Neural progenitor cell (in vitro differentiated cells): ENCODE results near the gene PDE8B. TPM values are rescaled to one million over a fixed set of nuclear protein-coding genes. Genes with fewer than 3 reads are reported as not detected.

Source experiments
- DNase-seq: peaks from one replicate; pipeline ENCODE4 v3.0.0-alpha.2; 2016; ENCODE audit warnings: low spot score
- H2AFZ ChIP-seq: fragments of 200-600 bp; sonication (generic); replicated peaks from 2 replicates; pipeline ENCODE4 v1.6.1; 2016; ENCODE audit warnings: antibody characterized with exemption
- H3F3A ChIP-seq: fragments of 200-600 bp; sonication (generic); 2 replicates; pipeline ENCODE4 v1.6.1; 2016; ENCODE audit warnings: antibody characterized with exemption, low read depth
- H3K27ac ChIP-seq: fragments of 200-600 bp; sonication (generic); 2 replicates; pipeline ENCODE4 v1.5.1; 2016; ENCODE audit warnings: mild to moderate bottlenecking
- H3K27me3 ChIP-seq: fragments of 200-600 bp; sonication (generic); 2 replicates; pipeline ENCODE4 v1.6.1; 2016; ENCODE audit warnings: mild to moderate bottlenecking, moderate library complexity
- H3K36me3 ChIP-seq: fragments of 200-600 bp; sonication (generic); 2 replicates; pipeline ENCODE4 v1.5.1; 2016
- H3K4me1 ChIP-seq: fragments of 200-600 bp; sonication (generic); 2 replicates; pipeline ENCODE4 v1.6.1; 2016; ENCODE audit warnings: mixed run types
- H3K4me2 ChIP-seq: fragments of 200-600 bp; sonication (generic); 2 replicates; pipeline ENCODE4 v1.6.1; 2016
- H3K4me3 ChIP-seq: fragments of 200-600 bp; sonication (generic); 2 replicates; pipeline ENCODE4 v1.5.1; 2016
- H3K79me2 ChIP-seq: fragments of 200-600 bp; sonication (generic); 2 replicates; pipeline ENCODE4 v1.6.1; 2016; ENCODE audit warnings: low read depth
- H3K9ac ChIP-seq: fragments of 200-600 bp; sonication (generic); 2 replicates; pipeline ENCODE4 v1.6.1; 2016
- H3K9me3 ChIP-seq: fragments of 200-600 bp; sonication (generic); 2 replicates; pipeline ENCODE4 v1.5.1; 2016; ENCODE audit warnings: low read depth
- H4K20me1 ChIP-seq: fragments of 200-600 bp; sonication (generic); 2 replicates; pipeline ENCODE4 v1.6.1; 2016; ENCODE audit warnings: low read depth
- H3K27ac Mint-ChIP-seq: 3 replicates; pipeline ENCODE4 v1.8.0; 2021; ENCODE audit warnings: mixed read lengths
- H3K27me3 Mint-ChIP-seq: 2 replicates; pipeline ENCODE4 v1.8.0; 2022; ENCODE audit warnings: low read depth, mild to moderate bottlenecking, inconsistent platforms, moderate library complexity, mixed read lengths; ENCODE audit not compliant: insufficient read depth
- H3K36me3 Mint-ChIP-seq: 3 replicates; pipeline ENCODE4 v1.8.0; 2021; ENCODE audit warnings: mixed read lengths
- H3K4me1 Mint-ChIP-seq: 3 replicates; pipeline ENCODE4 v1.8.0; 2021; ENCODE audit warnings: mixed read lengths
- H3K4me3 Mint-ChIP-seq: 3 replicates; pipeline ENCODE4 v1.8.0; 2021; ENCODE audit warnings: mild to moderate bottlenecking, moderate library complexity, mixed read lengths
- H3K9me3 Mint-ChIP-seq: 3 replicates; pipeline ENCODE4 v1.8.0; 2020; ENCODE audit warnings: mixed read lengths
- CTCF ChIP-seq: fragments of 200-600 bp; sonication (generic); IDR thresholded peaks from 2 replicates; pipeline ENCODE4 v1.5.1; 2017; ENCODE audit warnings: antibody characterized with exemption, mild to moderate bottlenecking
- EZH2 ChIP-seq: fragments of 200-600 bp; sonication (generic); IDR thresholded peaks from 2 replicates; pipeline ENCODE4 v1.6.1; 2017; ENCODE audit warnings: antibody characterized with exemption, mild to moderate bottlenecking, moderate library complexity
- EZH2phosphoT487 ChIP-seq: fragments of 200-600 bp; sonication (generic); IDR thresholded peaks from 2 replicates; pipeline ENCODE4 v1.6.1; 2017; ENCODE audit warnings: antibody characterized with exemption
- total RNA-seq: library from RNA; depleted of rRNA; stranded (reverse); fragments of >200 nt; gene quantifications from 2 replicates; pipeline ENCODE4 v1.2.3, GENCODE V29; 2015; ENCODE audit warnings: low replicate concordance

The PDE8B gene
- total RNA-seq, 1 donor from 2014 or later = 4.3 TPM

GRCh38 chr5:77426670-77427069 lies 216.2 kb downstream of the PDE8B start:
- Histone ChIP-seq H3K27me3 (no peaks in the 10 kb centered on the region), H3K4me3 (no peak overlapping the region), H3K4me2 (no peak overlapping the region), H3K27ac (no peak overlapping the region), H3F3A (no peaks in the 10 kb centered on the region), H2AFZ (no peak overlapping the region), H3K79me2 (no peaks in the 10 kb centered on the region), H3K9me3 (no peaks in the 10 kb centered on the region), H3K9ac (no peak overlapping the region), H3K36me3 (no peaks in the 10 kb centered on the region), H4K20me1 (no peaks in the 10 kb centered on the region), H3K4me1 (no peaks in the 10 kb centered on the region)
- Mint-ChIP-seq H3K36me3 (peaks cover 11% of the 10 kb centered on the region), H3K4me1 (no peaks in the 10 kb centered on the region), H3K9me3 (no peaks in the 10 kb centered on the region), H3K27me3 (no peaks in the 10 kb centered on the region), H3K4me3 (no peak overlapping the region), H3K27ac (no peak overlapping the region)
- DNase-seq = no peak
- TF ChIP-seq CTCF (no peak), EZH2 (no peak), EZH2phosphoT487 (no peak)

- Mint-ChIP-seq H3K4me1 (no peaks in the 10 kb centered on the region), H3K4me3 (no peak overlapping the region), H3K36me3 (peaks cover 11% of the 10 kb centered on the region), H3K27me3 (no peaks in the 10 kb centered on the region), H3K27ac (no peak overlapping the region), H3K9me3 (no peaks in the 10 kb centered on the region)
- Histone ChIP-seq H3K9ac (no peak overlapping the region), H3K36me3 (no peaks in the 10 kb centered on the region), H3K27me3 (no peaks in the 10 kb centered on the region), H3F3A (no peaks in the 10 kb centered on the region), H4K20me1 (no peaks in the 10 kb centered on the region), H3K27ac (no peak overlapping the region), H3K9me3 (no peaks in the 10 kb centered on the region), H3K4me2 (no peak overlapping the region), H3K4me1 (no peaks in the 10 kb centered on the region), H3K4me3 (no peak overlapping the region), H3K79me2 (no peaks in the 10 kb centered on the region), H2AFZ (no peak overlapping the region)
- no peak for DNase-seq
- TF ChIP-seq EZH2phosphoT487 = no peak
Observed at GRCh38 chr5:77427998-77428397, 217.5 kb downstream of the PDE8B start.

- Histone ChIP-seq H3K4me1 (no peaks in the 10 kb centered on the region), H3K27me3 (no peaks in the 10 kb centered on the region), H3K4me2 (no peak overlapping the region), H2AFZ (no peak overlapping the region), H3K9ac (no peak overlapping the region), H3K27ac (no peak overlapping the region), H3K4me3 (no peak overlapping the region), H3K36me3 (no peaks in the 10 kb centered on the region), H3K9me3 (no peaks in the 10 kb centered on the region), H4K20me1 (no peaks in the 10 kb centered on the region), H3F3A (no peaks in the 10 kb centered on the region), H3K79me2 (no peaks in the 10 kb centered on the region)
- no peak for DNase-seq
- TF ChIP-seq EZH2 (no peak), EZH2phosphoT487 (no peak), CTCF (no peak)
- Mint-ChIP-seq H3K27me3 (no peaks in the 10 kb centered on the region), H3K4me3 (no peak overlapping the region), H3K4me1 (no peaks in the 10 kb centered on the region), H3K36me3 (peaks cover 13% of the 10 kb centered on the region), H3K27ac (no peak overlapping the region), H3K9me3 (no peaks in the 10 kb centered on the region)
Observed at GRCh38 chr5:77428526-77428925, 218.0 kb downstream of the PDE8B start.

- Histone ChIP-seq H2AFZ (no peak overlapping the region), H3K9ac (no peak overlapping the region), H3K27me3 (no peaks in the 10 kb centered on the region), H3K9me3 (no peaks in the 10 kb centered on the region), H3K4me1 (no peaks in the 10 kb centered on the region), H3K4me3 (no peak overlapping the region), H3K4me2 (no peak overlapping the region), H3K27ac (no peak overlapping the region), H4K20me1 (no peaks in the 10 kb centered on the region), H3K36me3 (no peaks in the 10 kb centered on the region), H3K79me2 (no peaks in the 10 kb centered on the region), H3F3A (no peaks in the 10 kb centered on the region)
- peaks cover 15% of the 10 kb centered on the region for H3K36me3 Mint-ChIP-seq
- no peak overlapping the region for H3K27ac Mint-ChIP-seq
- no peak overlapping the region for H3K4me3 Mint-ChIP-seq
- H3K27me3 Mint-ChIP-seq = no peaks in the 10 kb centered on the region
- no peaks in the 10 kb centered on the region for H3K4me1 Mint-ChIP-seq
- TF ChIP-seq EZH2 = no peak
- TF ChIP-seq EZH2phosphoT487 = no peak
- TF ChIP-seq CTCF = no peak
- H3K9me3 Mint-ChIP-seq = no peaks in the 10 kb centered on the region
- DNase-seq = no peak
Observed at GRCh38 chr5:77430726-77431125, 220.2 kb downstream of the PDE8B start.
